GM13976 (cell line): ENCODE results near the gene BABAM2.

Experiments used
- DNase-seq: peaks from one replicate; pipeline ENCODE4 v3.0.0; 2012; ENCODE audit warnings: low spot score
- in situ Hi-C: fragments of 300-500 bp; cut with MboI; formaldehyde crosslinking; loops from one replicate; pipeline ENCODE4 v1.12.0; 2022; ENCODE audit warnings: low sequenced_read_pairs, mixed read lengths, inconsistent platforms; ENCODE audit not compliant: unreplicated experiment
- TF ChIP-seq, protein P1 (sequence below): IDR thresholded peaks from 2 replicates; pipeline ENCODE4 v1.5.1; 2012; ENCODE audit warnings: borderline replicate concordance, mild to moderate bottlenecking; ENCODE audit not compliant: insufficient read depth; ENCODE audit errors: extremely low read depth, missing control alignments, control extremely low read depth

Gene BABAM2

DNA sequence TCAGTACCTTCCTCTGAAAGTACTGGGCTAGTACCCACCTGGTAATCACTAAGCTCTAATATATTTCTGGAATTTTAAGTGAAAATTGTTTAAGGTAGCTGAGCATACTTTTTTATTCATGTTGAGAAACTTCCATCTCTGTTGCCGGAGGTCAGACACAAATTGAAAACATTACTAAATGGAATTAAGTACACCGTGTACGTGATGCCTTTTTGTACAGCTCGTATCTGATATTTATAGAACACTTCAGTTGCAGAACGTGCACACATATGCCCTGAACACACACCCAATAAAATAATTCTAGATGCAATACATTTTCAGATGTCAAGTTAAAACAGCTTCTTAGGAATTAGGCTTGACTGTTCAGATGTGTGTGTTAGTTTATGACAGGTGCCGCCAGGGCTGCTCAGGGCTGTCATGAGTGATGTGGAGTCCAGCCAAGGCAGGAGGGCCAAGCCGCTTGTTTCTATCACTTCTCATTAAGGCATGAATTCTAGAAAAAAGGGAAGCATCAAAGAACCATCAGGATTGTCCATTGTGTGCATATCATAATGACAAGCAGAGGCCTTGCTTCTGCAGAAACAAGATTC lies 421.2 kb downstream of the BABAM2 start:
- TF ChIP-seq, protein P1, sequence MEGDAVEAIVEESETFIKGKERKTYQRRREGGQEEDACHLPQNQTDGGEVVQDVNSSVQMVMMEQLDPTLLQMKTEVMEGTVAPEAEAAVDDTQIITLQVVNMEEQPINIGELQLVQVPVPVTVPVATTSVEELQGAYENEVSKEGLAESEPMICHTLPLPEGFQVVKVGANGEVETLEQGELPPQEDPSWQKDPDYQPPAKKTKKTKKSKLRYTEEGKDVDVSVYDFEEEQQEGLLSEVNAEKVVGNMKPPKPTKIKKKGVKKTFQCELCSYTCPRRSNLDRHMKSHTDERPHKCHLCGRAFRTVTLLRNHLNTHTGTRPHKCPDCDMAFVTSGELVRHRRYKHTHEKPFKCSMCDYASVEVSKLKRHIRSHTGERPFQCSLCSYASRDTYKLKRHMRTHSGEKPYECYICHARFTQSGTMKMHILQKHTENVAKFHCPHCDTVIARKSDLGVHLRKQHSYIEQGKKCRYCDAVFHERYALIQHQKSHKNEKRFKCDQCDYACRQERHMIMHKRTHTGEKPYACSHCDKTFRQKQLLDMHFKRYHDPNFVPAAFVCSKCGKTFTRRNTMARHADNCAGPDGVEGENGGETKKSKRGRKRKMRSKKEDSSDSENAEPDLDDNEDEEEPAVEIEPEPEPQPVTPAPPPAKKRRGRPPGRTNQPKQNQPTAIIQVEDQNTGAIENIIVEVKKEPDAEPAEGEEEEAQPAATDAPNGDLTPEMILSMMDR, result no peak
- in situ Hi-C loops, result no loop called here
- no peak for DNase-seq

DNA sequence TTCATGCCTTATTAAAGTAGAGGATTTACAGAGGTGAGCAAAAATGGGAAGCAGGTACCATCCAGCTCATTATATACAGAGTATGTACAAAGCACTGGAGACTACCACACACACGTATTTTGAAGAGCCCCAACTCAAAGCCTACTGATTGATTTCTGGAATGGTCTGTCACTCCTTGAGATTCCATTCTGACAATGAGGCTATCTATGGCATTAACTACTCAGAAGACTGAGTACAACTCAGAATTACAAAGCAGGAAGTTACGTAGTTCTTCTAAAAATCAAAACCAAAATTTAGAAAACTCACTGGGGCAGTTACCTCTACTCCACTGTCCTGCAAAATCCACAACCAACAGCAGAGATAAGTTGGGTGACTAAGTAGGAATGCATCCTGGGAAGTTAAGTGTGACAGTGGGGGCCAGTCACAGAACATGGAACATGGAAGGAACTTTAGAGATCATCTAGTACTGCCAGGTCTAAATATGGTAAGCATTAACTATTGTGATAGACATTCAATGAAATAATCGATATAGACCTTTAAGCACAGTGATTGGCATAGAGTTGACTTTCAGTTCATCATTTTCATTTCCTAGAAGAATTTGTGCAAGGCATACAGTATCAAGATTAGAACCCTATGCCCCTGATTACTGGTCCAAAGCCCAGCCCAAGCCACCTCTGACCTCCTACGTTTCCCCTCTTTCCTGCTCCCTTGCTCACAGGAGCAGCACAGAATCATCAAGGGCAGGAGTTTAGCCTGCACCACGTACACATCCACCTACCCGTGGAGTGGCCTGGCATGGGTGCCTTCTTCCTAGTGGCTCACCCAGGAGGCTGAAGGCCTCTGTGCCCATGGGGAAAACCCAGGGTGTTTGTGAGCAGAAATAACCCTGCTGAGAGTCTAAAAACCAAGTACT lies 422.0 kb downstream of the BABAM2 start:
- no peak for DNase-seq
- in situ Hi-C loops, result no loop called here
- TF ChIP-seq, protein P1, result no peak

DNA sequence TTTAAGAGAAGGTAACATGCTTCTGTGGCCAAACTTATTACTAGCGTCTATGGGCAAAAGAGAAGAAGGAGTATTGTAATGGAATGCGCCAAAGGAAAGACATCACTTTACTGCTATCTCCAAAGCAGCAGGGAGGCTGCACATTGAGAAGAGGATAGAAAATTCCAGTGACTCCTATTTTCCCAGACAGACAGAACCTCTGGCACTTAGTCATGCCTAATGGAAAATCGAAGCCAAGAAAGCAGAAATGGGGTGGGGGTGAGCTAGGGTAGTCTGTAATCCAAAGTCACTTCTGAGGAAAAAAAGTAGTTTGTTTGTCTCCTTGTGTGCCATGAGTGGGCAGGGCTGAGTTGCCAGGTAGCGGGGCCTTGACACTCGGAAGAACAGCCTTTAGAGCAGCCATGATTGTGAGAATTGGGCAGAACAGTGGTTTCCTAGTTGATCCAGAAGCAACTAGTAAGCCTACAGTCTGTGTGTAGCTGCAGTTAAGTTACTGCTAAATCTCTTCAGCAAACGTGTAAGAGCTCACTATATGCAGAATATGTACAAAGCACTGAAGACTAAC lies 422.8 kb downstream of the BABAM2 start:
- TF ChIP-seq, protein P1, result no peak
- in situ Hi-C loops, result no loop called here
- DNase-seq, result no peak

DNA sequence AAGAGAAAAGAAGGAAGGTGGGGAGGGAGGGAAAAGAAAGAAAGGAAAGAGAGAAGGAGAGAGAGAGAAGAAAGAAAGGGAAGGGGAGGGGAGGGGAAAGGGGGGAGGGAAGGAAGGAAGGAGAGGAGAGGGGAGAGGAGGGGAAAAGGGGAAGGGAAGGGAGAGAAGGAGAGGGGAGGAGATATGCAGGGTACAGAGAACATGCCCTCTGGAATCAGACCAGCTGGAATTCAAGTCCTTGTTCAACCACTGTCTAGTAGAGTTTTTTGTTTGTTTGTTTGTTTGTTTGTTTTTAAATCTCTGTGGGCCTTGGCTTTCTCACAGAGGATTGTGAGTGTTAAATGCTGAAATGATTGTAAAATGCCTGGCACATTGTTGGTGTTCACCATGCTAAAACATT lies 424.4 kb downstream of the BABAM2 start:
- no peak for DNase-seq
- in situ Hi-C loops, result no loop called here
- TF ChIP-seq, protein P1, result no peak

DNA sequence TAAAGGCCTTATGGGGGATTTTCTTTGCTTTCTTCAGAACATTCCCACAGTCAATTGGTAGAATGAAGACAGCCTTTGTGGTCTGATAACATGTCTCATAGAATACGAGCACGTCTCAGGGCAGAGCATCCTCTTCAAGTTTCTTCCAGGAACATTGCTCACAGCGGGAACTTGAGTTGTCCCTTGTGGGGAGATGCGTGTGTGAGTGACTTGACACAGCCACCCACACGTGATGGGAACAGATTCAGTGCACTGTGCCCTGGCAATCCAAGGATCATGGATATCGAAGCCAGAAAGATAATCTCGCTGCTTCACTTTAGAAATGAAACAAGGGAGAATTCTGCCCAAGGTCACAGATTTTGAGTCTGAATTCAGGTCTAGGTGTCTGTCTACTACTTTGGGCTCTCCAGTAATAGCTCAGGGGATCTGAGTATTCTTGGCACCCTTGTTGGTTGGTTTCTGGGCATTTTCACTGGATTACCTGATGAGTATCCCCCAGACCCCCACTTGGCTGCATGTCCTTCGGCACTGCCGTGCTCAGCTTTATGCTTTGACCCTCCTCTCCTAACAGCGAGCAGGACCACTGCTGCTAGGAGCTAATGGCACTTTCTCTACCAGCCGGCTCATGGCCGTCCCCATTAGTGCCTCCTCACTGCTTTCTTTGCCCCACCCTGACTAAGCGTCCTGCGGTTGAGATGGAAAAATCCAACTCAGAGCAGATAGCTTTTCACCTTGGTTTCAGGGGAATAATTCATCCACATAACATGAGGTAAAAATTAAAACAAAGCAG lies 426.2 kb downstream of the BABAM2 start:
- in situ Hi-C loops, result no loop called here
- no peak for DNase-seq
- TF ChIP-seq, protein P1, result no peak

DNA sequence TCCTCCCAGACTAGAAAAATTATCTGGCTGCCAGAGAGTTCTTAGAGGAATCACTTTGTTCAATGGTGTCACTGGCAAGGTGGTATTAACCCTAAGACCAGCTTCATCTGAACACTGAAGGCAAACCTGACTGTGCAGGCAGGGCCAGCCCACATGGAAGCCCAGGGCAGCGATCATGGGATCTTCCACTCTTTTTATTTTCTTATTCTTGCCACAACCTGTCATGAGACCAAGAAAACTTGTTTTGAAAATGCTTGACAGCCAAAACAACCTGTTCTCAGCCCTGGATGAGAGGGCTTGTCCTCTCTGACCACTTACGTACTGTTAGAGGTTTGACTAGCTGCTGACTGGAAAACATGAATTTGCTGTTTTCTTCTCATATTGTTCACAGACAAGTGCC lies 426.9 kb downstream of the BABAM2 start:
- in situ Hi-C loops, result no loop called here
- no peak for DNase-seq
- TF ChIP-seq, protein P1, result no peak
